ENCODE measurements around the gene EYS. TPM values are rescaled to one million over a fixed set of nuclear protein-coding genes. Genes with fewer than 3 reads are reported as not detected.

Gene EYS
- total and polyA plus RNA-seq, 9 of the 15 experiments (the other 6 are each of a cell fraction or from before 2014, with no cell fraction given) = 0.03 to 0.36 (median 0.10) TPM; not detected in 2

- ChIA-PET POLR2A (no interaction called here), CTCF (ENCODE audit: low intra/inter-chr PET ratio) (no interaction called here)
- Histone ChIP-seq H3K9me1 (ENCODE audit: control insufficient read depth, insufficient read depth, low read length) (no peaks in the 10 kb centered on the region), H3K4me1 (replicated peaks in 1 of 2; ENCODE audit: control insufficient read depth in 2 of 2, insufficient read depth in 2 of 2, low read length in 2 of 2) (no peaks in the 10 kb centered on the region), H3K9me3 (replicated peaks; ENCODE audit: control insufficient read depth, insufficient read depth, low read depth, low read length) (no peaks in the 10 kb centered on the region), H3K9ac (ENCODE audit: insufficient read depth in 1 of 2, low read depth in 2 of 2, low read length in 2 of 2) (no peak overlapping the region), H3K4me3 (no peak overlapping the region), H3K27me3 (ENCODE audit: control insufficient read depth in 2 of 2, insufficient read depth in 2 of 2, low read length in 2 of 2) (no peaks in the 10 kb centered on the region), H3K36me3 (ENCODE audit: control insufficient read depth, insufficient read depth, low read length) (no peaks in the 10 kb centered on the region), H3K4me2 (ENCODE audit: insufficient read depth, low read length) (no peak overlapping the region), H3K79me2 (ENCODE audit: control insufficient read depth, insufficient read depth, low read length) (no peaks in the 10 kb centered on the region), H2AFZ (ENCODE audit: low read depth, low read length) (no peak overlapping the region), H3K27ac (ENCODE audit: extremely low read depth, low read depth, low read length) (no peak overlapping the region), H4K20me1 (replicated peaks; ENCODE audit: control insufficient read depth, insufficient read depth, low read length) (no peaks in the 10 kb centered on the region)
- FAIRE-seq (no peak), ATAC-seq (no peak), DNase-seq (ENCODE audit: extremely low read depth in 1 of 4, low spot score in 3 of 4) (no peak)
- in situ Hi-C loops (cut with MboI) = no loop called here
- intact Hi-C loops (cut with micrococcal nuclease) = no loop called here
- 0% methylated on average over 3 of the region's 3 CpGs for WGBS (ENCODE audit: insufficient coverage, low coverage, missing lambda C conversion rate)
- no TSS peak for BruUV-seq (replicated peaks)
- TF ChIP-seq ZNF644 (tag; IDR thresholded peaks at IDR 0.05; ENCODE audit: low read depth) = no peak
- TF ChIP-seq ZBTB43 (CRISPR knock-in tag; IDR thresholded peaks at IDR 0.05) = no peak
- TF ChIP-seq RBBP5 (IDR thresholded peaks at IDR 0.05; ENCODE audit: borderline replicate concordance, insufficient read depth, low read length, poor library complexity, severe bottlenecking) = no peak
- TF ChIP-seq ZNF507 (tag; conservative IDR thresholded peaks at IDR 0.05) = no peak
- no peak for TF ChIP-seq SRSF3 (IDR thresholded peaks at IDR 0.05; ENCODE audit: insufficient read depth, low read length)
- no peak for TF ChIP-seq SETDB1 (IDR thresholded peaks at IDR 0.05; ENCODE audit: low read length)
- TF ChIP-seq STAG1 (CRISPR knock-in tag; IDR thresholded peaks at IDR 0.05; ENCODE audit: borderline replicate concordance) = no peak
- TF ChIP-seq HDAC2 (IDR thresholded peaks at IDR 0.05) = no peak
- no peak for TF ChIP-seq ETV6 (IDR thresholded peaks at IDR 0.05; ENCODE audit: borderline replicate concordance in 1 of 2, low read depth in 2 of 2, low read length in 1 of 2)
- TF ChIP-seq ETV6 (CRISPR knock-in tag; IDR thresholded peaks at IDR 0.05; ENCODE audit: borderline replicate concordance) = no peak
- no peak for TF ChIP-seq PCBP2 (IDR thresholded peaks at IDR 0.05; ENCODE audit: low read depth, low read length, poor library complexity, severe bottlenecking)
- no peak for TF ChIP-seq ZNF133 (CRISPR knock-in tag; IDR thresholded peaks at IDR 0.05)
- no peak for TF ChIP-seq SMAD4 (CRISPR knock-in tag; conservative IDR thresholded peaks at IDR 0.05)
- no peak for TF ChIP-seq ATF3 (IDR thresholded peaks at IDR 0.05)
- no peak for TF ChIP-seq ATF3 (CRISPR knock-in tag; conservative IDR thresholded peaks at IDR 0.05)
- no peak for TF ChIP-seq THRAP3 (IDR thresholded peaks at IDR 0.05; ENCODE audit: borderline replicate concordance)
- TF ChIP-seq IRF2 (CRISPR knock-in tag; IDR thresholded peaks at IDR 0.05) = no peak
- TF ChIP-seq IRF9 (tag; IDR thresholded peaks at IDR 0.05) = no peak
- no peak for TF ChIP-seq ARID3A (IDR thresholded peaks at IDR 0.05; ENCODE audit: borderline replicate concordance, low read depth, low read length)
Observed at GRCh38 chr6:65692109-65692508, 14.9 kb downstream of the EYS start.
